Measurements from ENCODE around the gene PRM2.

DNA sequence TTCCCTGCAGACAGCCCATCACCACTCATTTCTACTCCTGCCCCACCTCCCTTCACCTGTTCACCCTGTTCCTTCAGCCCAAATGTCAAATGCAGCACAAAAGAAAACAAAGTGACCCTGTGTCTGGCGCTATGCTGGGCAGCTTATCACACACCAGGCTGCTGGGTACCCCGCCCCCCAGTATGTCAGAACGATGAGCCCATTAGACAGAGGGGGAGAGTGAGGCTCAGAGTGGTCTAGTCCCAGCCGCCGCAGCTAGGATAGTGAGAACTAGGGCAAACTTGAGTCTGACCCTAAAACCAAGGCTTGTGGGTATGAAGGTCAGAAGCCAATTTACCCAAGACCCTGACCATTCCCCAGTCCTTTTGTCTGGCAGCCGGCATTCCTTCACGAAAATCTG is 11.2 kb downstream of the PRM2 start:
- TF ChIP-seq FOS (IDR thresholded peaks at IDR 0.05; ENCODE audit: borderline replicate concordance, insufficient read depth, low read length) (no peak), POLR2AphosphoS5 (IDR thresholded peaks at IDR 0.05; ENCODE audit: insufficient read depth, low read depth, low read length) (no peak), EZH2 (IDR thresholded peaks at IDR 0.05; ENCODE audit: borderline replicate concordance, low read depth, low read length, severe bottlenecking) (no peak)
- TF ChIP-seq, protein P1, sequence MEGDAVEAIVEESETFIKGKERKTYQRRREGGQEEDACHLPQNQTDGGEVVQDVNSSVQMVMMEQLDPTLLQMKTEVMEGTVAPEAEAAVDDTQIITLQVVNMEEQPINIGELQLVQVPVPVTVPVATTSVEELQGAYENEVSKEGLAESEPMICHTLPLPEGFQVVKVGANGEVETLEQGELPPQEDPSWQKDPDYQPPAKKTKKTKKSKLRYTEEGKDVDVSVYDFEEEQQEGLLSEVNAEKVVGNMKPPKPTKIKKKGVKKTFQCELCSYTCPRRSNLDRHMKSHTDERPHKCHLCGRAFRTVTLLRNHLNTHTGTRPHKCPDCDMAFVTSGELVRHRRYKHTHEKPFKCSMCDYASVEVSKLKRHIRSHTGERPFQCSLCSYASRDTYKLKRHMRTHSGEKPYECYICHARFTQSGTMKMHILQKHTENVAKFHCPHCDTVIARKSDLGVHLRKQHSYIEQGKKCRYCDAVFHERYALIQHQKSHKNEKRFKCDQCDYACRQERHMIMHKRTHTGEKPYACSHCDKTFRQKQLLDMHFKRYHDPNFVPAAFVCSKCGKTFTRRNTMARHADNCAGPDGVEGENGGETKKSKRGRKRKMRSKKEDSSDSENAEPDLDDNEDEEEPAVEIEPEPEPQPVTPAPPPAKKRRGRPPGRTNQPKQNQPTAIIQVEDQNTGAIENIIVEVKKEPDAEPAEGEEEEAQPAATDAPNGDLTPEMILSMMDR (IDR thresholded peaks at IDR 0.05; ENCODE audit: extremely low read depth in 1 of 2, insufficient read depth in 1 of 2, low read depth in 1 of 2, low read length in 2 of 2) = no peak
- TF ChIP-seq, protein P2, sequence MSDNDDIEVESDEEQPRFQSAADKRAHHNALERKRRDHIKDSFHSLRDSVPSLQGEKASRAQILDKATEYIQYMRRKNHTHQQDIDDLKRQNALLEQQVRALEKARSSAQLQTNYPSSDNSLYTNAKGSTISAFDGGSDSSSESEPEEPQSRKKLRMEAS (IDR thresholded peaks at IDR 0.05; ENCODE audit: insufficient read depth, insufficient read length) = no peak

All from endothelial cell of umbilical vein (primary cell).